Thymus (tissue), 11 donors: ENCODE results near the gene GRK6. TPM values are rescaled to one million over a fixed set of nuclear protein-coding genes. Genes with fewer than 3 reads are reported as not detected.
A peak's percentile ranks its signal among the peaks of the same experiment; 100 is the strongest.

Source experiments
- DNase-seq, 9 donors: peaks; one replicate each; pipeline ENCODE4 v3.0.0-alpha.2; 2013; ENCODE audit warnings: low spot score in 9 of 9, low read depth in 6 of 9, missing footprints in 1 of 9
- H3K27ac ChIP-seq, 2 donors: one replicate each; pipeline ENCODE4 v1.5.1; 2013; ENCODE audit warnings: control low read depth in 1 of 2, low read depth in 1 of 2, low read length in 1 of 2, mild to moderate bottlenecking in 1 of 2, moderate library complexity in 1 of 2
- H3K27me3 ChIP-seq, 2 donors: one replicate each; pipeline ENCODE4 v1.5.1; 2013; ENCODE audit warnings: low read length in 1 of 2; ENCODE audit not compliant: control insufficient read depth in 2 of 2, insufficient read depth in 1 of 2
- H3K36me3 ChIP-seq, 2 donors: one replicate each; pipeline ENCODE4 v1.5.1; 2013; ENCODE audit warnings: low read length in 1 of 2, mild to moderate bottlenecking in 1 of 2, moderate library complexity in 1 of 2; ENCODE audit not compliant: control insufficient read depth in 2 of 2, insufficient read depth in 2 of 2
- H3K4me1 ChIP-seq, 2 donors: one replicate each; pipeline ENCODE4 v1.5.1; 2013; ENCODE audit warnings: low read length in 2 of 2; ENCODE audit not compliant: control insufficient read depth in 2 of 2, insufficient read depth in 2 of 2
- H3K4me3 ChIP-seq, 2 donors: one replicate each; pipeline ENCODE4 v1.5.1; 2013; ENCODE audit warnings: low read length in 2 of 2, control low read depth in 1 of 2, mild to moderate bottlenecking in 1 of 2
- H3K9me3 ChIP-seq, 2 donors: one replicate each; pipeline ENCODE4 v1.5.1; 2013; ENCODE audit warnings: low read length in 1 of 2, mild to moderate bottlenecking in 1 of 2; ENCODE audit not compliant: control insufficient read depth in 2 of 2, insufficient read depth in 1 of 2
- WGBS: extraction: QIAGEN DNeasy Blood & Tissue Kit; methylation state at CpG from one replicate; pipeline ENCODE4 v1.1.7; 2013; 5-methylcytosine and 5-hydroxymethylcytosine counted together
- polyA plus RNA-seq: library from polyadenylated mRNA; stranded (reverse); fragments of 200-250 nt; gene quantifications from one replicate; pipeline ENCODE4 v1.2.3, GENCODE V29; 2013
- total RNA-seq: library from RNA; stranded (reverse); fragments of 120-200 nt; gene quantifications from one replicate; pipeline ENCODE4 v1.2.4, GENCODE V29; 2013
- donor health status: healthy.

The GRK6 gene
- total and polyA plus RNA-seq, 2 donors = 36.3 to 57.4 TPM

DNA sequence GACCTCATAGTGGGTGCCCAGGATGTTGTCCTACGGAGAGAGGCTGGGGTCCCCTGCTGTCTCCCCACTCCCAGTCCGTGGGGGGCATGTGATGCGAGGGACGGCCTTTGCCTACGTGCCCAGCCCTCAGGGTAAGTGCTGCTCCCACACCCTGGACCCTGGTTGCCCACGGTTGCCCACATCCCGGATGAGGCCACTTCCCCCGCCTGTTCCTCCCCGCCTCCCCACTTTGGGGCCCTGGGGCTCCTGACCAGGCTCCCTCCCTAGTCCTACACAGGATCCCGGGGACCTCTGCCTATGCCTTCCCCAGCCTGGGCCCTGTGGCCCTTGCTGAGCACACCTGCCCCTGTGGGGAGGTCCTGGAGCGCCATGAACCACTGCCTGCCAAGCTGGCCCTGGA is 40.8 kb upstream of the GRK6 start:
- Histone ChIP-seq H3K9me3 (peaks cover 0 to 6% of the 10 kb centered on the region in 2 donors), H3K36me3 (no peaks in the 10 kb centered on the region), H3K4me3 (no peak overlapping the region), H3K4me1 (peaks cover 2 to 37% of the 10 kb centered on the region in 2 donors), H3K27me3 (peaks cover 3 to 11% of the 10 kb centered on the region in 2 donors), H3K27ac (no peak overlapping the region)
- WGBS = 69% methylated on average over 11 of the region's 11 CpGs
- DNase-seq = no peak

DNA sequence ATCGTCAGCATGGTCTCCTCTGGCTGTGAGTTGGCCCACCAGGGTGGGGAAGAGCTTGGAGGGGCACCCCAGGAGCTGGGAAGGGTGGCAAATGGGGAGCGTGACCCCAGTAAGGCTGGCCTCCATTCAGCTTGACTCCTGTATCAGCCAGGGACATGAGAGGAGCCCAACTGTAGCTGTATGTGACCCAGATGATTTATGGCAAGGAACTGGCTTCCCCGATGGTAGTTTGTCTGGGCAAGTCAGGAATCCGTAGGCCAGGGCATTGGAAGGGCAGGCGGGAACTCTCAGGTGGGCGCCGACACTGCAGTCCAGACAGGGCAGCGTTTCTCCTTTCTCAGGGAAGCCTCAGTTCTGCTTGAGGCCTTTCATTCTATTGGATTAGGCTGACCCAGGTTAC is 39.9 kb upstream of the GRK6 start:
- 92% methylated on average over 8 of the region's 8 CpGs for WGBS
- DNase-seq = no peak
- H3K27ac ChIP-seq = no peak overlapping the region
- peaks cover 3 to 11% of the 10 kb centered on the region in 2 donors for H3K27me3 ChIP-seq
- peaks cover 0 to 6% of the 10 kb centered on the region in 2 donors for H3K9me3 ChIP-seq
- no peak overlapping the region for H3K4me3 ChIP-seq
- peaks cover 2 to 40% of the 10 kb centered on the region in 2 donors for H3K4me1 ChIP-seq
- no peaks in the 10 kb centered on the region for H3K36me3 ChIP-seq

DNA sequence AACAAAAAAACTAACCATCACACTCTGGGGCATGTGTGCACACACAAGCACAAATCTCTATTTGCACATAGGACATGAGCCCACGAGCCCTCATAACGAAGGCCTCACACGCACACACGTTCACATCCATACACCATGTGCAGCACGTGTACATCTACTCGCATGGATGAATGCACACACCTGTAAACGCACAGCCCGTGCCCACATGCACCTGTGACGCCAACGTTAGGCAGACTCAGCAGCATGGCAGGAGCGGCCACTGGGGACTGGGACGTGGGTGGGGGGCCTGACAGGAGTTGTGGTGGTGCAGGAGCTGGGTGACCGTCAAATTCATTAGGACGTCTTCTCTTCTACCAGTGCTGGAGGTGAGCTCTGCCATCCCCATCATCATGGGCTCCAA is 39.1 kb upstream of the GRK6 start:
- Histone ChIP-seq H3K36me3 (no peaks in the 10 kb centered on the region), H3K27me3 (peaks cover 3 to 11% of the 10 kb centered on the region in 2 donors), H3K9me3 (peaks cover 0 to 5% of the 10 kb centered on the region in 2 donors), H3K4me3 (no peak overlapping the region), H3K27ac (no peak overlapping the region), H3K4me1 (peaks cover 2 to 38% of the 10 kb centered on the region in 2 donors)
- no peak for DNase-seq
- WGBS = 95% methylated on average over 14 of the region's 14 CpGs

DNA sequence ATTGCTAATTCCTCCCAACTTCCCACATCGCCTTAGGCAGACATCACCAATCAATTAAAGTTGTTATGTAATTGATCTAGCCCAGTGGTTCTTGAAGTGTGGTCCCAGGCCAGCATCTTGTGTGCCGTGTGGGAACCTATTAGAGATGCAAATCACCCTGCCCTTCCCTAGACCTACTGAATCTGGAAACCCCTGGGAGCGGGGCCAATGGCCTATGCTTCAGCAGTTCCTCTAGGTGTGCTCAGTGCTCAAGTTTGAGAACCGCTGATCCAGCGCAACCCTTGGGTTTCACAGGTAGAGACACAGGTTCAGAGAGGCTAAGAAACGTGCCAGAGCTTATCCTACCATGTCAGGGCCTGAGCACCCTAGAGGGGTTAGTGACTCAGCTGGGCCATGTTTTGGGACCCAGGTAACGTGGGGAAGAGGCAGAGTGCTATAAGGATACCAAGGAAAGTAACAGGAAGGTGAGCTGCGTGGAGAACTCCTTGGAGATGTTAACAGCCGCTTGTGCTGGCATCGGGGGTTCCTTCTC is 37.9 kb upstream of the GRK6 start:
- no peaks in the 10 kb centered on the region for H3K36me3 ChIP-seq
- no peak overlapping the region for H3K4me3 ChIP-seq
- DNase-seq = no peak
- 95% methylated on average over 10 of the region's 10 CpGs for whole genome bisulfite sequencing
- peaks cover 0 to 36% of the 10 kb centered on the region in 2 donors for H3K4me1 ChIP-seq
- peaks cover 3 to 13% of the 10 kb centered on the region in 2 donors for H3K27me3 ChIP-seq
- H3K9me3 ChIP-seq = no peaks in the 10 kb centered on the region
- no peak overlapping the region for H3K27ac ChIP-seq

DNA sequence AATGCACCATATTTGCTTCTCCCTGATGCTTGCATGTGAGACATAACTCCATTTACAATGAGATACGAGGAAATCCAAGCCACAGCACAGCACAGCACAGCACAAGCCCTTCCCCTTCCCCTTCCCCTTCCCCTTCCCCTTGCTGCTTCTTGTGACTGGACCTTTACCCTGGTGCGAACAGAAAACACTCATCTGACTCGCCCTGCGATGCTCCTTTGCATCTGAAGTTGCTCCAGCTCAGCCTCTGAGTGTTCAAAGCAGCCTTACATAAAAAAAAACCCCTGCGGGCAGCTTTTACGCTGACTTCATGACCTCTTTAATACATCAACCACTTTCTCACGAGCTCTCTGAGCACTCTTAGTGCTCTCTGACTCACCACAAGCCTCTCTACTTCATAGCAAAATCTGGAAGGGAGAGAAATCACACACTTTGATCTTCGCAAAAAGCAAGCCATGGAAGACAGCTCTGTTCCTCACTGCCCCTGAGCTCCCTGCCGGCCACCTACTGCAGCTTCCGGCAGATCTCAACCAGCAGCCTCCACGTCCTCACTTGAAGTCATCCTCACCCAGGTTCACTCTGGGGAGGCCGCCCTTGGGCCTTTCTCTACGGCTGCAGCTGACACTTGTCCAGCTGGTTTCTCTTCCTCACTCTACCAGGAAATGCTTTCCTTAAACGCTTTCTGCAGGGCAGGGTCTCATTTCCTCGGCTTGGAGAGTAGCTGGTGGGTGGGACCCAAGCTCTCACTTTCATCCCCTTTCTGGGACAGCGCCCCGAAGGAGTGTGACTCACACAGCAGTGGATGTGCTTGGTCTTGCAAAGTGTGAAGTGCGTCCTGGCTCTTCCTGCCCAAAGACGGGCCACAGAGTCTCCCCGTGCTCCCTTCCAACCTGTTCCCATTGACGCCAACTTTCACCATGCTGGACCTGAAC is 37.0 kb upstream of the GRK6 start:
- Histone ChIP-seq H3K4me1 (peaks cover 0 to 36% of the 10 kb centered on the region in 2 donors), H3K27me3 (peaks cover 3 to 13% of the 10 kb centered on the region in 2 donors), H3K36me3 (no peaks in the 10 kb centered on the region), H3K9me3 (no peaks in the 10 kb centered on the region), H3K4me3 (no peak overlapping the region), H3K27ac (peak overlapping the region; percentile 10 to 42)
- DNase-seq = peak in 1 of 9 donors; percentile 56
- WGBS = 82% methylated on average over 21 of the region's 21 CpGs

DNA sequence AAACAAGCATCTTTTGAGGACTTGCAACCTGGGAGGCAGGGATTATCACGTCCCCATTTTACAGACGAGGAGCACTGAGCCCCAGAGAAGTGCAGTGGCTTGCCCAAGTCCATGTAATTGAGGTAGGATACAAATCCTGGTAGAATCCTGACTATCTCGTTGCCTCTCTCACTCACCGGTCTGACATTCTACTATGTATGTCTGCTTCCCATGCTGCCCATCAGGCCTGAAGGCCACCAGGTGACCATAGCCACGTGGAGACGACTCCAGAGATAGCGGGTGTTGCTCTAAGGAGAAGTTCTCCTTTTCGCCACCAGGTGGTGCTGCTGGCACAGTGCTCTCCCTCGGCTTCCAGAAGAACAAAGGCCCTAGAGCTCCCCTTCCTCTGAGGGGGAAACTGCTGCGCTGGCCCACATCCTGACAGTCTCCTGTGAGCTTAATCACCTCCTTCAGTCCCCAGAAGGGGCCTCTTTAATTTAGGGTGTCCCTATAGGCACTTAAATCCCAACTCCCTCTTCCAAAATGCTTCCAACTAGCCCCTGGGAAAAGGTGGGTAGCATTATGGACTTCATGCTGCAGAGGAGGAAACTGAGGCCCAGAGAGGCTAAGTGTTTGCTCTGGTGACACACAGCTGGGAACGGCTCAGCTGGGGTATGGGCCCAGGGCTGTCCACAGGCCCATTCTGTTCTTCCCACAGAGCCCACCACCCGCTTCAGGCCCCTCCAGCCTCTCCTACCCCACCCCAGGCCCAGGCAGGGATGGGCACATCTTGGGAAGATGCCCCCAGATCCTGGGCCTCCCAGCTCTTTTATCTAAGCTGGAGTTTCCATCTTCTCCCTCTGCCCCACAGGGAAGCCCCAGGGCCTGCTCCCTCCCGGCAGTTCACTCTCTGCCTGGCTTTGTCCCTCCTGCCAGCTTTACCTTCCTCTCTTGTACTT is 35.8 kb upstream of the GRK6 start:
- Histone ChIP-seq H3K27ac (peak overlapping the region in 1 of 2 donors; percentile 33), H3K27me3 (peaks cover 3 to 15% of the 10 kb centered on the region in 2 donors), H3K9me3 (no peaks in the 10 kb centered on the region), H3K36me3 (no peaks in the 10 kb centered on the region), H3K4me3 (no peak overlapping the region), H3K4me1 (peaks cover 0 to 36% of the 10 kb centered on the region in 2 donors)
- DNase-seq = peak; percentile 71 to 96 (median 89)
- 31% methylated on average over 13 of the region's 13 CpGs for WGBS

DNA sequence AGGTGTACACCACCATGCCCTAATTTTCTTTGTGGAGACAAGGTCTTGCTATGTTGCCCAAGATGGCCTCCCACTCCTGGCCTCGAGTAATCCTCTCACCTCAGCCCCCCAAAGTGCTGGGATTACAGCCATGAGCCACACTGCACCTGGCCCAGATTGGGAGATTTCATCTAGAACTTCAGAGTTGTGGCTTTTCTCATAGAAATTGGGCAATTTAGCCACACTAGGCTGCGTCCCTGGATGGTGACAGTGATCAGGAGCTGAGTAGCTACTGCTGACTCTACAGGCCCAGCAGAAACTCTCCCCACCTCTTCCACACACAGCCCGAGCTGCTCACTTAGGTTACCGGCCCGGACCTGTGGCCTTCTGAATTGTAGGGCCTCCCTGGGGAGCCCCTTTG is 33.7 kb upstream of the GRK6 start:
- H3K36me3 ChIP-seq = no peaks in the 10 kb centered on the region
- no peak for DNase-seq
- H3K27ac ChIP-seq = no peak overlapping the region
- no peak overlapping the region for H3K4me3 ChIP-seq
- peaks cover 0 to 36% of the 10 kb centered on the region in 2 donors for H3K4me1 ChIP-seq
- peaks cover 3 to 29% of the 10 kb centered on the region in 2 donors for H3K27me3 ChIP-seq
- 56% methylated on average over 5 of the region's 5 CpGs for WGBS
- no peaks in the 10 kb centered on the region for H3K9me3 ChIP-seq

DNA sequence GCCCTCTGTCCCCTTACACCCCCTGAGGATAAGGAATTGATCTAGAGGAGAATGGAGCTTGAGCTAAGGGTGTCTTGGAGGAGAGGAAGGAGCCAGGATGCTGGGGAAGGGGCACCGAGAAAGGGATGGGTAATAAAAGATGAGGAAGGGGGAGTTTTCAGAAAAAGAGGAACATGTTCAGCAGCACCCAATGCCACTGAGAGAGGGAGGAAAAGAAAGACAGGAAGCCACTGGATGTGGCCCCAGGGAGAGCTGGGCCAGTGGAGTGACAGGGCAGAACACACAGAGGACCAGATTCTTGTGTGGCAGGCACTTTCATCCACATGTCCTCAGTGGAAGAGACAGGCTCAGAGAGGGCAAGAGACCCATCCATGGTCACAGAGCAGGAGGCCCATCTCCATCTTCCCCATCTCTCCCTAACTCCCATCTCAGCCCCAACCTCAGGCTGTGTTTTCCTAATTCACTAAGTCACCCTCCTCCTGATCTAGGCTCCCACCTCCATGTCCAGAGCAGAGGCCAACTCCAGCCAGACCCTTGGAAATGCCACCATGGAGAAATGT is 33.2 kb upstream of the GRK6 start:
- H3K4me1 ChIP-seq = peaks cover 0 to 36% of the 10 kb centered on the region in 2 donors
- no peaks in the 10 kb centered on the region for H3K36me3 ChIP-seq
- H3K27me3 ChIP-seq = peaks cover 3 to 34% of the 10 kb centered on the region in 2 donors
- H3K4me3 ChIP-seq = no peak overlapping the region
- no peak overlapping the region for H3K27ac ChIP-seq
- peaks cover 0 to 2% of the 10 kb centered on the region in 2 donors for H3K9me3 ChIP-seq
- DNase-seq = no peak
- 12% methylated on average over 1 of the region's 1 CpG for WGBS
